ENCODE data around the gene LNX2.

LNX2 gene

DNA sequence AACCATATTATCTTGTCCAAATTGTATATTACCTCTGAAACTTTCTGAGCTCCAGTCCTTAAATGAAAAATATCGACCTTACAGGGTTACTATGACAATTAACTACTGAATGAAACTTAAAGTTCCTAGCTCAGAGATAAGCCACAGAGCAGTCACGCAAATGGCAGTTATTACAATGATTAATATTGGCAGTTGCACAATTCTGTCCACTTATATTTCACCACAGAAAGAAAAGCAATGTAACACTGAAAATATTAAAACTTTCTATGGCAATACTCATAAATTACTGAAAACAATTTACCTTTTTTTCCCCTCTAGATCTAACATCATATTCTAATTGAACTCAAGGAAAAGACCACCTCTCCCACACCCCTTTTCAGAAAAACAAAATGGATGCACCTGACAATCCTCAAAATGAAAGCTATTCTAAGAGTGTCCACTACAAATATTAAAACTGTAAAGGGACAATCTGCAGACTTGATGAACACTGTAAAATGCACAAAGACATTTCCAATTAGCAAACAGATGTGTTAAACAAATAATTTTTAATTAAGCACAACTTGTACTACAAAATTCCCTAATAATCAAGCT is 14.6 kb downstream of the LNX2 start:
- DNase-seq (ENCODE audit: low read depth), result no peak

DNA sequence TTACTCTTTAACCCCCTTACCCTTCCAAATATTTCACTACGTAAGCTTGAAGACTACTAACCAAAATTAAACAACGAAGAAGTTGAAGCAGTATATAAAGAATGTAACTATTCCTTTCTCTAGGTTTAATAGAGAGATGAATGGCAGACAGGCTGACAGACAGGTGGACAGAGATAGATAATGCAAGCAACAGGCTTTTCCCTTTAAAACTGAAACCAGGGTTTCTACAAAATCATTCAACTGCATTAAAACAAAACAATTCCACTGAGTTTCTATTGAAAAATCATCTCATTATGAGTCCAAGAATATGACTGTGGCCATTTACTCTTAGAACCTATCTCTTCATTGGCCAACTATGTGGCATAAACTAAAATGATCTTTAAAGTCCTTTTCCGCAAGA is 15.2 kb downstream of the LNX2 start:
- no peak for DNase-seq (ENCODE audit: low read depth)

DNA sequence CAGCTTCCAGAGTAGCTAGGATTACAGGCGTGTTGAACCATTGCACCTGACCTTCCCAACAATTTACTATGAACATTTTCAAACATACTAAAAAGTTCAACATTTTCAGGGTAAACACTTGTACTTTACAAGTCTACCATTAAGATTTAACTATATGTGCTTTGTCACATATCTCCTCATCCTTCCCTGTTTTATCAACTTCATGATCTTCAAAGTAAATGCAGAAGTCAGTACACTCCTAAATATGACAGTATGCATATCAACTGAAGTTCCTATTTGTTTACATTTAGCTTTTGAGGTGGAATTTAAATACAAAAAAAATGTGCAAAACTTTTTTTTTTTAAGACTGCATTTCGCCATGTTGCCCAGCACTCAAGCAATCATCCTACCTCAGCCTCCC is 18.5 kb downstream of the LNX2 start:
- no peak for DNase-seq (ENCODE audit: low read depth)

DNA sequence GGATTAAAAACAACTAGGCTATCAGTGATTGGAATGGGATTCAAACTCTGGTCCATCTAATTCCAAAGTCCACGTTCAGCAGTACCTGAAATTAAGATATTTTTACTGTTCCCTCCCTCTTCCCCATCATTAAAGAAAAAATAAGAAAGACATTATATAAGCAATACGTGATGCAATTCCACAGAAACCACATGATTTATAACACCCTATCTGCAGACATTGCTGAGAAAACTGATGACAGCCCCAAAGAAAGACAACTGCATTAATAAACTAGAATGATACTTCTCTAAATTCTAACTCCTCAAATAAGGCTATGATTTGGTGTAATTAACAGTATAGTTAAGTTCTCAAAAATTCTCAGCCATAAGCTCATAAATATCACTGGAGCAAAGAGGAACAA is 19.1 kb downstream of the LNX2 start:
- no peak for DNase-seq (ENCODE audit: low read depth)

DNA sequence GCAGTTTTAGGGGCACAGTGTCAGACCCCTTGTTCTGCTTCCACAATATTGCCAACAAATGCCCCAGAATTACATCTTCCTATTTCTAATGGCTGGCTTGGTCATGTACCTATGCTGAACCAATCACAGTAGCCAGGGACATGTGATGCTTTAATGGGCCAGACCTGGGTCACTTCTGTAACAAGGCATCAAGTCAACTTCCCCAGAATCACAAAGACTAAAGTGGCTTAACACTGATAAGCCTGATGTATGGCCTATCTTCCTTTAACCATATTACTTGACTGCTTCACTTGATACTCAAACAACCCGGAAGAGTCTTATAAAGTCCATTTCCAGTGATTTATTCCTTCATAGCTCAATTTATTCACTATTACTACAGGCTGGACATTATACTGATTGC is 19.6 kb downstream of the LNX2 start:
- DNase-seq (ENCODE audit: low read depth), result no peak

DNA sequence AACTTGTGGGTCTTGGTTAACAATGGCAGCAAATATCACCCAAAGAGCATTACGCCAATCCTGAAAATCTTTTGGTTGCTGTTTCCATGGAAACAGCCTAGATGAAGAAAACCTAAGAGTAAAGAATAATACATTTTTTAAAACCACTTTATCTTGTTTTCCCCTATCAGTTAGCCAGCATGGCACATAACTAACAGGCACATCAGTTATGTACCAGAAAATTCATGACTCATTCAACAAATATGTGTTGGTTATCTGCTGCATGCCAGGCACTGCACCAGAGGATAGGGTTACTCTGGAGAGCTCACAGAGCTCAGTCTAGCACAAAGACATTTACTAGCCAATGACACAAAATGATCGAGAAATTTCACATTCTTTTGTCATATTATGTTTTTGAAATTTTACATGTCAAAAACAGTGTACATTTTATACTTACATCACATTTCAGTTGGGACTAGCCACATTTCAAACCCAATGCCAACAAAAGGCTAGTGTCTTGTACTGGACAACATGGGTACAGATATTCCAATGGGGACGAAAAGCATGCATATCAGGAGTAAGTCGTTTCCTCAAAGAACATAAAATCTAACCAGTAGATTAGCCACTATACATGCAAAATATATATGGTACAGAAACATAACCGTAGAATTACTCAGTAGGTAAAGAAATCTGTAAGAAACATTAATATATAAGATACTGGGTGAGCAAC is 20.3 kb downstream of the LNX2 start:
- DNase-seq (ENCODE audit: low read depth), result no peak

DNA sequence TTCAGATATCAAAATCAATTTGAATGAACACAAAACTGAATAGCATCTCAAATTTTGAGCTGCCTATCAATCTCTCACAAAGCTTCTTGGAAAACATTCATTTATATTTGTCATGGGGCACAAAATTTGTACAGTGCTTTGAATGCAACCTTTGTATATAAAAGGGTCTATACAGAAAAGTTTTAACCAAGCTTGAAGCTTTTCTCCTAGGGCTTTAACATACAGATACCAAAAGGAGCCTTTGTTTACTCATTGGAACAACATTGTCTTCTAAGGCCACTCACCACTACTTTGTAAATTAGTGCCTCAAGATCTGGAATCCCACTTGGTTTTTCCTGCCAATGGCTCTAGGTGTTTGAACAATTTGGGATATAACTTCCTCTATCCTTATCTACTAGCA is 21.2 kb downstream of the LNX2 start:
- DNase-seq (ENCODE audit: low read depth), result no peak

DNA sequence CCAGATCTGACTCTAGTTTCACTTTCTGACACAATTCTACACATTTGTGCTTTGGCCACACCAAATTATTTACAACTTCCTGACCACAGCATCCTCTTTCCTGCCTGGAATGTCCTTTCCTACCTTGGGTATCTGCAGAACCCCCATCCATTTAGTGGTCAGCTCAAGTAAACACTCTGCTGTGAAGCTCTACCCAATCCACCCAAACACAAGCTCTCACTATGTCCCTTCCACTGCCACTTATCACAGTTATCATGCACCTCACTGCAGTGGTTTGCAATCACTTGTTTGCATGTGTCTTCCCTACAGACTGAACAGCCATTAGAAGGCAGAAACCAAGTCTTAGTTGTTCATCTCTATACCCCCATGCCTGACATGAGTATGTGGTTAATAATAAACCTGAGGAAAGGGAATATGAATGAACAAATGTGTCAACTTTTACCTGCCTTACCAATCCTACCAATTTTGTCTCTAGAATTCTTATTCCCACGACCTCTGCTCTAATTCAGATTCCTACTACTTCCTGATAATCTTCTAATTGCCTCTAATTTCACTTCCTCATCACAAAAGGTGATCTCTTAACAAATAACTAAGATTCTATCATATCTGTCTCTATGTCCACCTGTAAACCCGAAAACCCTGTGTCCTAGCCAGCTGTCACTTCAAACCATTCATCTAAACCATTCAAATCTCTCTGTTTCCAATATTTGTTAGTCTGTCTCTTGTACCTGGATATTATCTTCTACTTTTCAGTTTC is 25.1 kb downstream of the LNX2 start:
- no peak for DNase-seq (ENCODE audit: low read depth)

DNA sequence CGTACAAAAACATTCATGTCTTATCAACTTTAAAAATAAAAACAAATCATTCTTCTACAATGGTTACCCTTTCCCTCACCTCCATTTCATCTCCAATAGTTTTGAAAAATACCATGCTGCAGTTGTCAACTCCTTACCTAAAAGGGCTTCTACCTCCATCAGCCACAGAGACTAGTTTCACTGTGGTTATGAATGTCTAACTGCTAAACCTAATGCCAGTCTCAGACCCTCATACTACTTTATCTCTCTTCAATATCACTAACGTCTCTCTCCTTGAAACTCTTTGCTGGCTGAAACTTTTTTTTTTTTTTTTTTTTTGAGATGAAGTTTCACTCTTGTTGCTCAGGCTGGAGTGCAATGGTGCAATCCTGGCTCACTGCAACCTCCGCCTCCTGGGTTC is 27.1 kb downstream of the LNX2 start:
- DNase-seq (ENCODE audit: low read depth), result no peak

DNA sequence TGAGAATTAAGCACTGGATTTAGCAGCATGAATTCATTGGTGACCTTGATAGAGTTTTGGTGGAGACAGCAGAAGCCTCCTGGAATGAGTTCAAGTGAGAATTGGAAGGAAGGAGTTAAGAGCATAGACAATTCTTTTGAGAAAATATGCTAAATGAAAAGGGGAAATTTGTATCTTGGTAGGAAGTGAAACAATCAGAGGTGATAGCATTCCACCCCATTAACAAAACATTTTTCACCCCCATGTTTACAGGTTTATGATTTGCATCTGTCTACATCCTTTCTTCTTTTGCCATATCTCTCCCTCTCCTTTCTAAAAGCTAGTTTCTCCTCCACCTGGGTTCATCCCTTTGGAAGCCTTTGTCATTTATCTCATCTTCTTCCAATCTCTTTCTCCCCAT is 27.5 kb downstream of the LNX2 start:
- no peak for DNase-seq (ENCODE audit: low read depth)

DNA sequence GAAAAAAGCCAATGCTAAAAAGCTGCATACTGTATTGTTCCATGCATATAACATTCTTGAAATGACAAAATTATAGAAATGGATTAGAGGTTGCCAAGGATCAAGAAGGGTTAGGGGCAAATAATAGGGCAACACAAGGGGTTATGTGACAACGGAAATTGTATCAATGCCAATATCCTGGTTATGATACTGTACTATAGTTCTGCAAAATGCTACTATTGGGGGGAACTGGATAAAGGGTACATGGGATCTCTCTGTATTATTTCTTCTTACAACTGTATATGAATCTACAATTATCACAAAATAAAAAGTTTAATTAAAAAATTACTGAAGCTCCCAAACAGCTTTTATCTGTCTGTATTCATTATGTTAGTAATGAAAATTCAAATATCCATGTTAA is 31.9 kb downstream of the LNX2 start:
- no peak for DNase-seq (ENCODE audit: low read depth)

DNA sequence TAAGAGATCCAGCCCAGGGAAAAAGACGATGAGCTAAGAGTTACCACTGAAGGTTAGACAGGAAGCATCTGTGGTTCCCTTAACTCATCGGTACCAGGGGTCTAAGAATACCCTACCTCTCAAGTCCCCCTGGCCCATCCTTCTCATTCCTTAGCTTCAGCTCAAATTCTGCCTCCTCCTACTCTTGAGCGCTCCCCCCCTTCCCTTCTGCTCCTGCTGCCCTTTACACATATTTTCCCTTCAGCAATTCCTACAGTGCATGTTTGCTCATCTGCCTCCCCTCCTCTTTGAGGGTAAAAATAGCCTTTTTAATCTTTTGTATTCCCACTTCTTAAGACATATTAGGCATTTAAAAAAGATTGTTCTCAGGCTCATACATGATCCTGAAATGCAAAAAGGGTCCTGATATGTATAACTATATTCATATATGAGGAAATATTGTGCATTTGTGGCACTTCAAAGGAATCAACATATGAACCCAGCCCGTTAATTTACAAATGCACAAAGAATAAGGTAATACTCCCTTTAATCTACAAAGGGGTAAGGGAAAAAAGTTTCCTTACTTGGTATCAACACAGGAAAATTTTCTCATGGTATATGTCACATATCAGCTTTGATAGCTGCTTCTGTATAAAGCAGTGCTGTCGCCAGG is 33.1 kb downstream of the LNX2 start:
- no peak for DNase-seq (ENCODE audit: low read depth)

DNA sequence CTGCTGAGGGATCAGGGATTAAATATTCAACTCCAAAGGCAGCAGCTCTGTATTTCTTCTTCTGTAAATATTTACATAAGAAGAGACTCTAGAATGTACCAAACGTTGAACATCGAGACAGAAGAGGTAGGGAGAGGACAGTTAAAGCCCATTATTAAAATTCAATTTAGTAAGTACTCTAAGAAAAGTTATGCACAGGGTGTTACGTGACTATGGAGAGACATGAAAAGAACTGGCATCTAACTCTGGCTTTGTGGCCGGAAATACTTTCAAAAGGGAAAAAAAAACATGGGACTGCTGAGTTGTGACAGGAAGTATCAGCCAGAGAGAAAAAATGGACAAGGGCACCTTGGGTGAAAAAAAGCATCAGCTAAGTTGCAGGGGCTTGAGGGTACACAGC is 36.7 kb downstream of the LNX2 start:
- no peak for DNase-seq (ENCODE audit: low read depth)

DNA sequence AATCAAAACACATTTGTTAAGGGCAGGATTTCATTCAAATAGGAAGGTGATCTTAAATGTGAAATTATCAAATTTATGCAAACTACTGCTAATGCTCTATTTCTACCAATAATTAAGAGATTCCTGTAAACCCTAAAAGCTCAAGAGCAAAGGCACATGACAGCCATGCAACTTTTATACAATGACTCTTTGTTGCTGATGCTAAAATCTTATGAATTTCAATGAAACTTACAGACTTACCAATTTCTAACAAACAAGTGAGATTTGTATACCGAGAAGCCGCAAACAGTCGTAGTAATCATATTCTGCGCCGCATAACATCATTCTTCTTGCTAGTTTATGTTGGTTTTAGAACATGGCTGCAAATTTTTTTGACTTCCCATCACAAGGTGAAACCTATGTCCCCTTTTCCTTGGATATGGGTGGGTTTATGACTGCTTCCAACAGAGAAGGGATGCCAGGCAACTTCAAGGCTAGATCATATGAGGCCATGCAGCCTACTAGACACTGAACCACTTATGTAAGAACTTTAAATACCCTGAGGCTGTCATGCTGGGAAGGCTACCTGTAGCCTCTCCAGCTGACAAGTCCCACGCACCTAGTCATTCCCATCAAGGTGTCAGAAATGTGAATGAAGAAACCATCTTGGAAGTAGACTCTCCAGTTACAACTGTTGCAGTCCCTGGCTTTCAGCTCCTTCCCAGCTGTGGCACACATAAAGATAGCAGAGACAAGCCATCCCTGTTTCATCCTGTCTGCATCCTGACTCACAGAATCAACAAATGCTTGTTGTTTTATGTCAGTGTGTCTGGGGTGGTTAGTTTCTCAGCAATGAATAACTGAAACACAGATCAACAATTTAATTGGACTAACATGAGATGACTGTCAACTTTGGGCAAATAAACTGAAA is 42.0 kb downstream of the LNX2 start:
- no peak for DNase-seq (ENCODE audit: low read depth)

DNA sequence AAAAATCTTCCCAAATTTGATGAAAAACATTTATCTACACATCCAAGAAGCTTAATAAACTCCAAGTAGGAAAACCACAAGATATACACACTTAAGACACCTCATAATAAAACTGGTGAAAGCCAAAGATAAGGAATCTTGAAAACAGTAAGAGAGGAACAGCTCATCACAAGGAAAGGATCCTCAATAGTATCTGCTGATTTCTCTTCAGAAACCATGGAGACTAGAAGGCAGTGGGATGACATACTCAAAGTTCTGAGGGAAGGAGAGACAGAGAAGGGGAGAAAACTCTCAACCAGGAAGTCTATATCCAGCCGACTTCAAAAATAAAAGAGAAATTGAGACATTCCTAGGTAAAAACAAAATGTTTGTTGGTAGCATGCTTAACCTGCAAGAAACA is 45.7 kb downstream of the LNX2 start:
- DNase-seq (ENCODE audit: low read depth), result no peak

DNA sequence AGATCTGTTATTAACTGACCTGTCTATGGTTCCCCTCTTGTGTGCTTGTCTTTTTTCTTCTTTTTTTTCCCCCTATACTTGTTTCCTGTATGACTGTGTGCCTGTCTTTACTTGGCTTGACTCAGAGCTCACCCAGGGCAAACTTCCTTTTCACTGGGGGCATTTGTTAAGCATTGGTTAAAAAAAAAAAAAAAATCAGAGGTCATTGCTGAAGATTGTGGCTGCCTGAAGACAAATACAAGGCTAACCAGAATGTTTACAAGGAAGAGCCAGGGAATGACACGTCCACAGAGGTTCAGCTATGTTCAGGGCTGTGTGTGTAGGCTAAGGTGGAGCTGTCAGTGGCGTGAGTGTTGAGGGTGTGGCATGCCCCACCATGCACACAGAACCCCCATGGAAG is 47.1 kb downstream of the LNX2 start:
- DNase-seq (ENCODE audit: low read depth), result no peak

DNA sequence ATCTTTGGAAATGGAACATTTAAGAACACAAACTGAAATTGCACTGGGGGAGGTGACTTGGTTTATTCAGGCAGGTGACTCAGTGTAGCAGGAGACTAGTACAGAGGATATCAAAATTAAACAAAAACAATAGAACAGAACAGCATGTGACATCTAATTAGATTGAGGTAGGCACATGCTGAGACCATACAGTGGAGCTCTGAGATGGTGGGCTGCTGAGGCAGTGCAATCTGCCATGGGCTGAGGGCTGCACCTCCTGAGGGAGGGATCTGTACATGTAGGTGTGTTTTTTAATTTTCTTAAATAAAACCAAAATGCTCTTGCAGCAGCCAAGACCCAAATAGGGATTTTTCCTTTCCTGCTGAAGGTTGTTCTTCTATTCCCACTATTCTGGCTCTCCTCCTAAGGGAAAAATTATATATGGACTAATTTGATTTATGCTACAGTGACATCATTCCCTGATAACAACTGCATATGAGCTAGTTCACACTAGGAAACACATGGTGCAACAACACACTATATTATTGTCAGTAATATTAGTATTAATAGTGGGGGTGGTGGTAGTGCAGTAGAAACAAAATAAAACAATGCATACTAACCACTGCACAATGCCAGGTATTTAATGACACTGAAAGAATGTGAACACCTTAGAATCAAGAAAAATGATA is 48.0 kb downstream of the LNX2 start:
- DNase-seq (ENCODE audit: low read depth), result no peak

DNA sequence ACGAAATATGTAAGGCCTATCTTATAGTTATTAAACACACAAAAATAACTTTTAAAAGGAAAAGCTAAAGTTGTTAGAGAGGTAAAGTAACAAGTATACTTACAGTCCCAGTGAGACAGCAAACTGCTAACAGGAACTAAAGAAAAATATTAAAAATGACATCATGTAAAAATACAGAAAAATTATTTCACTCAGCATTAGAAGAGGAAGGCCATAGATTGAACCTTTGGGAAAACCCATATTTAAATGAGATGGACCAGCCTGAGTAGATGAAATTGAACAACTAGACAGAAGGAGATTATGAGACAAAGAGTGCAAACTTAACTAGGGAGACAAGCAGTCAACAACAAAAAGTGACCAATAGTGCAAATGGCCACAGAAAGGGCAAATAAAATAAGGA is 49.4 kb downstream of the LNX2 start:
- DNase-seq (ENCODE audit: low read depth), result no peak

DNA sequence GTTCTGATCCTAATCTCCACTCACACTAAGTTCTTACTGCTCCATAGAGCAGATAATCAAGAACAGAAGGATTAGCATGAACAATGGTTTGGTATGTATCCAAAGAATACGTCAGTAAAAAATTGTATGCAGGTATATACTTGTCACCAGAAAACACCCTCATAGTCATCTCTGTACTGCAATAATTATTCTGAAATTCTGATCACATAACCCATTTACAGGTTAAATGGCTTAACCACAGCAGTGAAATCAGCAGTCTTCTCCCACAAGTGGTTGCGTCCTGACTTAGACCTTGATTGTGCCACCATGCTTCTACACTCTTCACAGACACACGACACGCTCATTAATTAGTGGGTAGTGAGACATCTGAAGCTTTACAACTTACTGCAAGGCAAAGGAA is 50.9 kb downstream of the LNX2 start:
- DNase-seq (ENCODE audit: low read depth), result no peak

DNA sequence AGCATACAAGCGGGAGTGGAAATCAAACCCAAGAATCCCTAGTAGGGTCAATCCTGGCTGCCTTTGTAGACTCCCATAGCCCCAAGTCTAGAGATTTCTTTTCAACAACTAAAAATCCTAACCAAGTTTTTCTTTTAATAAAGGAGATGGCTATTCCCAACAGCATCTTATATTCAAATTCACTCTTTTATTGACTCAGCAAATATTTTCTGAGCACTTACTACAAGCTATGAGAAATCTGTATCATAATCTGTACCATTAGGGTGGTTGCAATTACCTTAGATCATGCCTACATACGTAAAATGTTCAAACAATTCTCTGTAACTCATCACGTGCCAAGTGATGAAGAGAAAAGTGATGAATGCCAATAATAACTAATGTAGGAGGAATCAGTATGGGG is 54.5 kb downstream of the LNX2 start:
- DNase-seq (ENCODE audit: low read depth), result no peak

DNA sequence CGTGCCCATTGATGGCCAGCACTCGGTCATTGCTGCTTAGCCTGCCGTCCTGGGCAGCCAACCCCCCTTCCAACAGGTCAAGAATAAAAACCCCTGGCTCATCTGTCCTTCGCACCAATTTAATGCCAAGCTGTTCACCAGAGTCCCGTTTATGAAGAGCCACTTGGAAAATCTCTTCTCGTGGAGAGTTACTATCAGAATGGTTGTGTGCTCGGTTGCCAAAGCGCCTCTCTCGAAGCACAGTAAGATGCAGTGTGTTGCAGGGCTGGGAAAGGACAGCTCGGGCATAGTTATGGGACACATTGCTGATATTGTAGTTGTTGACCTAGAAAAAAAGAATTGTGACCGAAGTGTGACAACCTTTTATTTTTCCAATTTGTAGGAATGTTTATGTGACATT is 57.9 kb downstream of the LNX2 start:
- no peak for DNase-seq (ENCODE audit: low read depth)
